ENCODE measurements around the gene CLTCL1.
A peak's percentile ranks its signal among the peaks of the same experiment; 100 is the strongest.
"Not testable (repeated sequence)": the region's sequence is repeated elsewhere in the genome, so short reads cannot be mapped to it uniquely, and the experiment has no call there.

The CLTCL1 gene

GRCh38 chr22:19291580-19292457 lies at the start of gene CLTCL1:
CLTCL1 (minus strand) TSS chr22:19291719; CDS start chr22:19291641, 78 bp downstream.
- DNase-seq (ENCODE audit: low spot score), result peak; percentile 94

GRCh38 chr22:19337137-19337536 lies 45.6 kb upstream of the CLTCL1 start:
- no peak for DNase-seq (ENCODE audit: low spot score)

DNA sequence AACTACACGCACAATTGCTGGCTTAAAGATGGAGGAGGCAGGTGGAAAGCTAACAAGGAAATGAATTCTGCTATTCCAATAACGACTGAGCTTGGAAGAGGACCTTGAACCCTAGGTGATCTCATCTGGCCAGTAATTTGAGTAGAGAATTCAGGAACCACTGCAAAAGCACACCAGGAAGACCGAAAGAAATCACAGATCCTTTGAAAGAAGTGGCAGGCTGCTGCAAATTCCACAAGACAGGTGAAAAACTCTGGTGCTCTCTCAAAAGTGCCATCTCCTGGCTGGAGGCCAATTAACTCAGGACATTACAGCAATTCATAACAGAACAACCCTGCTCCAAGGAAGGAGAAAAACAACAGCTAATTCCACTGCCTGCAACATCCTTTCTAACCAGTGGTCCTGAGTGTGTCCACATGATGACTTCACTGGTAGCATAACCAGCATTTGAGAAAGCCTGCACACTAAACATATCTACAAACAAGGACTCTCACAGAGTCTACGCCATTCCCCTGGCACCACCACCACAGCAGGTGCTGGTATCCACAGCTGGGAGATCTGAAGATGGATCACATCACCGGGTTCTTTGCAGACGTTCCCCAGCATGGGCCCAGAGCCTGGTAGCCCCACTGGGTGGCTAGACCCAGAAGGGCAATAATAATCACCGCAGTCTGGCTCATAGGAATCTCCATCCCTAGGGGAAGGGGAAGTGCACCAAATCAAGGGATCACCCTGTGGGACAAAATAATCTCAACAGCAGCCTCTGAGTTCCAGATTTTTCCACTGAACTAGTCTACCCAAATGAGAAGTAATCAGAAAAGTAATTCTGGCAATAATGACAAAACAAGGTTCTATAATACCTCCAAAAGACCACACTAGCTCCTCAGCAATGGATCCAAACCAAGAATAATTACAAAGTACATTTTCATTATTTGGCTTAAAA lies 44.9 kb upstream of the CLTCL1 start:
- no peak for DNase-seq (ENCODE audit: low spot score)

DNA sequence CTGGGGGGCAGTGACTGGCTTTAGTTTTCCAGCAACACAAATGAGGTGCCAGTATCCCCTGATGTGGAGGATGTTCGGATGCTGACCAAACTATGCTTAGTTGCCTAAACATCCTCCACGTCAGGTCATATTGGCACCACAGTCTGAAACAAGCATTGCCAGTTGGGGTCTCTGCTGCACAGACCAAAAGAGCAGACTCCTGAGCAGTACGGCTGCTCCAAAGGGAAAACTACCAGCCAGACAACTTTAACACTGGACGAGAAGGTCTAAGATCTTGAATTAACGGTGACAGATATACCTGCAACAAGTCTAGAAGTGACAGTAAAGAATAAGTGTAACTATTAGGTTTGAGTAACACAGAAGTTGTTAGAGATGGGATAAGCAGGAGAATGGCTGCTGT lies 40.5 kb upstream of the CLTCL1 start:
- DNase-seq (ENCODE audit: low spot score), result no peak

DNA sequence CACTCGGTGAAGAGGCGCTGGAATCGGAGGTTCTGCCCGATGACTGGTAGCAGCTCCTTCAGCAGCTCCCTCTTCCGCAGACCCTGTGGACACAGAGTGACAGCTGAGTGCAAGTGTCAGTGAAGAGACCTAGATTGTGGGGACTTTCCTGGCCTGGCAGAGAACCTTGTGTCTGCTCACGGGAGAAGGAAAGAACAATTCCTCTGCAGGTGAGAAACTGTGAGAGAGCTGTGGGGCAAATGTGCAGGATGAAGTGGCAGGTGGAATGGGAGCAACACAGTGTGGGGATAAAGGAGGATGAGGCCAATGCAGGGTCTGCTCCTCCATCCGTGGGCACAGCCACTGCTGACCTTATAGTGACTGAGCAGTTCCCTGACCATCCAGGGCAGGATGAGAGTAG lies 40.0 kb upstream of the CLTCL1 start:
- DNase-seq (ENCODE audit: low spot score), result no peak

DNA sequence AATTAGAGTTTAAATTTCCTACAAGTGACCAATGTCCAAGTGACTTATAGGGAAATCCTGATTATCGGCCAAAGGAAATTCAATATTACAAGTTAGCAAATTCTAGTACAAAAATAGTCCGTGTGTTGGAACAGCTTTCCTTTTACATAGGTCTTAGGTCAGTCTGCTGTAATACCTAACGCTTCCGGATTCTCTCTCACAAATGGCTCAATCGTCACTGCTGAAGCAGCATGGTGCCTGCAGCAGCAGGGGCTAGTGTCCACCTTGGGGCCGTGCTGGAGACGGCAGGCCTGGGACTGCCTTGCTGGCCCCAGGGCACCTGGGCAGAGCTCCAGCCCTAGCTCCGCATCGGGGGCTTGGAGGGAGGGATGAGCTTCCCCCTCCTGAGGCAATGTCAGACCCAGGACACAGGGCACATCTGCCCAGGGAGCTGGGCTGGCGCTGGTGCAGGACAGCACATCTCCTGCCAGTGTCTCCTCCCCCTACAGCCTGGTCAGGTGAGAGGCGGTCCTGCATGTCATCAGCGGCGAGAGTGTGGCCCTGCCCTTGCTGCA lies 39.4 kb upstream of the CLTCL1 start:
- DNase-seq (ENCODE audit: low spot score), result no peak

DNA sequence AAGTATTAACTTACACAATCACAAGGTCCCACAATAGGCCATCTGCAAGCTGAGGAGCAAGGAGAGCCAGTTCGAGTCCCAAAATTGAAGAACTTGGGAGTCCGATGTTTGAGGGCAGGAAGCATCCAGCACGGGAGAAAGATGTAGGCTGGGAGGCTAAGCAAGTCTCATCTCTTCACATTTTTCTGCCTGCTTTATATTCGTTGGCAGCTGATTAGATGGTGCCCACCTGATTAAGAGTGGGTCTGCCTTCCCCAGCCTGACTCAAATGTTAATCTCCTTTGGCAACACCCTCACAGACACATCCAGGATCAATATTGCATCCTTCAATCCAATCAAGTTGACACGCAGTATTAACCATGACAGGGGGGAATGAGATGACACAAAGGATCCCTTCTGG lies 38.7 kb upstream of the CLTCL1 start:
- DNase-seq (ENCODE audit: low spot score), result not testable (repeated sequence)

DNA sequence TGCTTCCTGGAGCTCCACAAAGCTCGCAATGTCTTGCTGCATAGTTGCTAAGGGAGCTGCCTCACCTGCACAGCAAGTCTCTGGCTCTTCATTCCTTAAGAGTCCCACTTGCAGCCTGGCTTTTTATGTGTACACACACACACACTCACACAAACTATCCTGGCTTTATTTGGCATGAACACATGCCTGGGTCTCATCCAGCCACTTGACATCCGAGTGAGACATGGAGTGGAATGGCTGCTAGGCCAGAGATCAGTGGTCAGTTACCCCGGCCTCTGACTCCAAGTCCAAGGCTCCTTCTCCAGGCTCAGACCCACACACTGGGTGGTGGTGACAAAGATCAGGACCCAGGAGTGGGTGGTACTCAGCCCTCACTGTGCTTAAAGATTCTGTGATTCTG lies 37.9 kb upstream of the CLTCL1 start:
- no peak for DNase-seq (ENCODE audit: low spot score)

DNA sequence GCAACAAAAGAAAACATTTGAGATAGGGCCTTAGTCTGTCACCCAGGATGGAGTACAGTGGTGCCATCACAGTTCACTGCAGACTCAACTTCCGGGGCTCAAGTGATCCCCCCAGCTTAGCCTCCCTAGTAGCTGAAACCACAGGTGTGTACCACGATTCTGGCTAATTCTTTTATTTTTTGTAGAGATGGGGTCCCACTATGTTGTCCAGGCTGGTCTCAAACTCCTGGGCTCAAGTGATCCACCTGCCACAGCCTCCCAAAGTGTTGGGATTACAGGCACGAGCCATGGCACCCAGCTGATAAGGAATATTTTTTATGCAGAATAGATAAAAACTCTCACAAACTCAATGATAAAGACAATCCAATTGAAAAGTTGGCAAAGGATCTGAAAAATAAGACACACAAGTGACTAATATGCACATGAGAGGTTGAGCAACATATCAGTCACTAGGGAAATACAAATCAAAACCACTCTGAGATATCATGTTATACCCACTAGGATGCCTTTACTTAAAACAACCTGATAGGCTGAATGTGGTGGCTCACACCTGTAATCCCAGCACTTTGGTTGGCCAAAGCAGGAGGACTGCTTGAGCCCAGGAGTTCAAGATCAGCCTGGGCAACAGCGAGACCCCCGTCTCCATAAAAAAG lies 33.9 kb upstream of the CLTCL1 start:
- DNase-seq (ENCODE audit: low spot score), result no peak

GRCh38 chr22:19323420-19323819 lies 31.9 kb upstream of the CLTCL1 start:
- not testable (repeated sequence) for DNase-seq (ENCODE audit: low spot score)

DNA sequence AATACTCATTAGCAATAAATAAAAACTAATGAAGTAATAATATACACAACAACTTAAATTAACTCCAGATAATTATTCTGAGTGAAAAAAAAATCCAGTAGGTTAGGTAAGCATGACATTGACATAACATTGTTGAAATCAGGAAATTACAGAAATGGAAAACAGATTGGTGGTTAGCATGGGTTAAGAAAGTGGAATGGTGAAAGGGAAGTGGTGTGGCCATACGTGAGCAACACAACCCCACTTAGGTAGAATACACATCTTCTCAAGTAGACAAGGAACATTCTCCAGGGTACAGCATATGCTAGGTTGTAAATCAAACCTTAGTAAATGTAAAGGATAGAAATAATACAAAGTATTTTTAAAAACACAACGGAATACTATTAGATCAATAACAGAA lies 30.2 kb upstream of the CLTCL1 start:
- DNase-seq (ENCODE audit: low spot score), result no peak

GRCh38 chr22:19320136-19320535 lies 28.6 kb upstream of the CLTCL1 start:
- not testable (repeated sequence) for DNase-seq (ENCODE audit: low spot score)

- no peak for DNase-seq (ENCODE audit: low spot score)
Observed at GRCh38 chr22:19319281-19319680, 27.8 kb upstream of the CLTCL1 start.

DNA sequence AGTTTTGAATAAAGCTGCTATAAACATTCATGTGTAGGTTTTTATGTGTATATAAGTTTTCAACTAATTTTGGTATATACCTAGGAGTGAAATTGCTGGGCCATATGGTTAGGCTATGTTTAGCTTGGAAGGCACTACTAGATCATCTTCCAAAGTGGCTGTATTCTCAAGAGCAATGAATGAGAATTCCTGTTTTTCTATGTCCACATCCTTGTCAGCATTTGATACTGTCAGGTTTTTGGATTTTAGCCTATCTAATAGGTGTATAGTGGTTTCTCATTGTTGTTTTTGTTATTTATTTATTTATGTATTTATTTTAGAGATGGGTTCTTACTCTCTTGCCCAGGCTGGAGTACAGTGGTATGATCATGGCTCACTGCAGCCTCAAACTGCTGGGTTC lies 26.3 kb upstream of the CLTCL1 start:
- DNase-seq (ENCODE audit: low spot score), result no peak

GRCh38 chr22:19307872-19308271 lies 16.4 kb upstream of the CLTCL1 start:
- DNase-seq (ENCODE audit: low spot score), result no peak

DNA sequence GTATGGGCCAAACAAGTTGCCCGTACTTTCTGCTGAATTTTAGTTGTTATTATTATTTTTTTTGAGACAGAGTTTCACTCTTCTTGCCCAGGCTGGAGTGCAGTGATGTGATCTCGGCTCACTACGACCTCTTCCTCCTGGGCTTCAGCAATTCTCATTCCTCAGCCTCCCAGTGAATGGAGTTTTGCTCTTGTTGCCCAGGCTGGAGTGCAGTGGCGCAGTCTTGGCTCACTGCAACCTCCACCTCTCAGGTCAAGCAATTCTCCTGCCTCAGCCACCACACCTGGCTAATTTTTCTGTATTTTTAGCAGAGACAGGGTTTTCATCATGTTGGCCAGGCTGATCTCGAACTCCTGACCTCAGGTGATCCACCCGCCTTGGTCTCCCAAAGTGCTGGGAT lies 15.0 kb upstream of the CLTCL1 start:
- DNase-seq (ENCODE audit: low spot score), result not testable (repeated sequence)

DNA sequence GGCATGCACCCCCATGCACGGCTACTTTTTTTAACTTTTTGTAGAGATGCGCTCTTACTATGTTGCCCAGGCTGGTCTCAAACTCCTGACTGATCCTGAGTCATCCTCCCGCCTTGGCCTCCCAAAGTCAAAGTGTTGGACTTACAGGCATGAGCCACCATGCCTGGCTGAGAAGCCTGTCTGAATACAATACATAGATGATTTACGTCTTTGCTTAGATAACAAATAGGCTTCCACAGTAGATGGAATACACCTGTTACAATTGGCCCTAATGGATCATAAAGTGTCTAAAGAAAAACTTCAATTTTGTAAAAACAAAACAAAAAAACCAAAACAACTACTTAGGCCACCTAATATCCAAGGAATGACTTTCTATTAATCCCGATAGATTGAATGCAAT lies 13.0 kb upstream of the CLTCL1 start:
- no peak for DNase-seq (ENCODE audit: low spot score)

GRCh38 chr22:19303785-19304184 lies 12.3 kb upstream of the CLTCL1 start:
- DNase-seq (ENCODE audit: low spot score), result no peak

DNA sequence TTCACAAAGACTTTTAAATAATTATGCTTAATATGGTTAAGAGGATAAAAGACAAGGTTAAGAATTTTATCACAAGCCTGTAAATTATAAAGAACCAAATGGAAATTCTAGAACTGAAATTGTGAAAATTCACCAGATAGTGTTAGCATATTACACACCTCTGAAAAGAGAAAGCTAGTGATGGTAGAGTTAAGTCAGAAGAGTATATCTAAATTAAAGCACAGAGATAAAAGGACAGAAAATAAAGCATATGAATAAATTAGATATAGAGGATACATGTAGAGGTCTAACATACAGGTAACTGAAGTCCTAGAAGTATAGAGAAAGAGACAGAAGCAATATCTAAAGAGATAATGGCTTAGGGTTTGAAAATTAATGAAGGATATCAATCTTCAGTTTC lies 4.2 kb upstream of the CLTCL1 start:
- no peak for DNase-seq (ENCODE audit: low spot score)

- DNase-seq (ENCODE audit: low spot score), result no peak
Observed at GRCh38 chr22:19292458-19293230, 1.1 kb upstream of the CLTCL1 start.

- DNase-seq (ENCODE audit: low spot score), result peak; percentile 75
Observed at GRCh38 chr22:19291218-19291579, 320 bp downstream of the CLTCL1 start.

All from ecto neural progenitor cell (in vitro differentiated cells).